Astrocyte of the spinal cord (primary cell): ENCODE results near the gene IRF7.

Experiments used
- DNase-seq: peaks from one replicate; pipeline ENCODE4 v3.0.0; 2011; ENCODE audit warnings: low read depth, low spot score
- H3K4me3 ChIP-seq: 2 replicates; pipeline ENCODE4 v1.5.1; 2011; ENCODE audit warnings: low read depth, mild to moderate bottlenecking, low read length, moderate library complexity
- in situ Hi-C: cut with HindIII; loops from 2 replicates; pipeline ENCODE4 v1.10.0; 2017; ENCODE audit warnings: low sequenced_read_pairs
- TF ChIP-seq, protein P1 (sequence below): IDR thresholded peaks from 2 replicates; pipeline ENCODE4 v1.5.1; 2012; ENCODE audit warnings: low read depth, mild to moderate bottlenecking, low read length, inconsistent platforms

IRF7 gene

DNA sequence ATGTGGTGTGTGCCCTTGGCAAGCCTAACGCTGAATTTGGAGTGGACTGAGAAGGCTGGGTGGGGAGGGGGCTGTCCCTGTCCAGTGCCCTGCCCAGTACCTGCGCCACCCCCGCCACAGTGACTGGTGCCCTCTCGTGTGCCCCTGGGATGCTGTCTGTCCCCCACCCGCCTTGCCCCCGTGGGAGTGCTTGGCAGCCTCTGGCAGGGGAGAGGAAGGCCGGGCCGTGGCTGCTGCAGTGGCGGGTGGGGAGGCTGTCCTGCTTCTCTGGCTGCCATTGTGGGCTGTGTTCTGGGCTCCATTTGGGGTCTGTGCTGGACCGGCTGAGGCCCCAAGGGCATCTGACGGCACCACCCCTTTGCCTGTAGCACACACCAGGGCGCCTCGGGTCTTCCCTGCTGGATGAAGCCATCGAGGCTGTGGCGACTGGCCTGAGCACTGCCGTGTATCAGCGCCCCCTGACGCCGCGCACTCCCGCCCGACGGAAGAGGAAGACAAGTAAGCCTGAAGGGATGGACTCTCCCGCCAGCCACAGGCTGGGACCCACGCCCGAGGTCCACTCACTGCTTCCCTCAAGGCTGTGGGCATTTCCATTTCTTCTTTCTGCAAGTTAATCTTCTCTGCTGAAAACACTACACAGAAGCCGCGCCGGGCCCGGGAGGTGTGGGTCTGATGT, 17.6 kb downstream of the IRF7 start:
- no peak for DNase-seq
- in situ Hi-C loops, result no loop called here
- TF ChIP-seq, protein P1, sequence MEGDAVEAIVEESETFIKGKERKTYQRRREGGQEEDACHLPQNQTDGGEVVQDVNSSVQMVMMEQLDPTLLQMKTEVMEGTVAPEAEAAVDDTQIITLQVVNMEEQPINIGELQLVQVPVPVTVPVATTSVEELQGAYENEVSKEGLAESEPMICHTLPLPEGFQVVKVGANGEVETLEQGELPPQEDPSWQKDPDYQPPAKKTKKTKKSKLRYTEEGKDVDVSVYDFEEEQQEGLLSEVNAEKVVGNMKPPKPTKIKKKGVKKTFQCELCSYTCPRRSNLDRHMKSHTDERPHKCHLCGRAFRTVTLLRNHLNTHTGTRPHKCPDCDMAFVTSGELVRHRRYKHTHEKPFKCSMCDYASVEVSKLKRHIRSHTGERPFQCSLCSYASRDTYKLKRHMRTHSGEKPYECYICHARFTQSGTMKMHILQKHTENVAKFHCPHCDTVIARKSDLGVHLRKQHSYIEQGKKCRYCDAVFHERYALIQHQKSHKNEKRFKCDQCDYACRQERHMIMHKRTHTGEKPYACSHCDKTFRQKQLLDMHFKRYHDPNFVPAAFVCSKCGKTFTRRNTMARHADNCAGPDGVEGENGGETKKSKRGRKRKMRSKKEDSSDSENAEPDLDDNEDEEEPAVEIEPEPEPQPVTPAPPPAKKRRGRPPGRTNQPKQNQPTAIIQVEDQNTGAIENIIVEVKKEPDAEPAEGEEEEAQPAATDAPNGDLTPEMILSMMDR, result no peak
- H3K4me3 ChIP-seq, result no peak overlapping the region

DNA sequence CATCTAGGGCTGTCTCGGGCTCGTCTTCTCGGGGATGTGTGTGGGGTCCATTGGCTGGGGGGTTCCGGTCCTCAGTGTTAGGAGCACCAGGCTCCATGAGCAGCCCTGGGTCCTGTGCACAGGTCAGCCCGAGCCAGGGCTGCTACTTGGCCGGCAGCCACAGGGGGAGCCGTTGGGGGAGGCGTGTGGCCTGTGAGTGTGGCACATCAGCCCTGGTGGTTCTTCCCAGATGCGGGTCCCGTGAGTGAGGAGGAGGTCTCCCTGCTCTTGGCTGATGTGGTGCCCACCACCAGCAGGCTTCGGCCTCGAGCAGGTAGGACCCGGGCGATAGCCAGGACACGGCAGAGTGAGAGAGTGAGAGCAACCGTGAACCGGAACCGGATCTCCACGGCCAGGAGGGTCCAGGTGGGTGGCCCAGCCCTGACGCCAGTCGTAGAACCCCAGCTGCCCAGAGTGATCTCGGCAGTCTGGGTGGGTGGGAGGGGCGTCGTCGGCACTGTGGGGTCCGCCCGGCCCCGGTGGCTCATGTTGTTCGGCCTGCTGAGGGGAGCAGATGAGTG, 18.5 kb downstream of the IRF7 start:
- in situ Hi-C loops, result no loop called here
- TF ChIP-seq, protein P1, result no peak
- DNase-seq, result no peak
- H3K4me3 ChIP-seq, result no peak overlapping the region

DNA sequence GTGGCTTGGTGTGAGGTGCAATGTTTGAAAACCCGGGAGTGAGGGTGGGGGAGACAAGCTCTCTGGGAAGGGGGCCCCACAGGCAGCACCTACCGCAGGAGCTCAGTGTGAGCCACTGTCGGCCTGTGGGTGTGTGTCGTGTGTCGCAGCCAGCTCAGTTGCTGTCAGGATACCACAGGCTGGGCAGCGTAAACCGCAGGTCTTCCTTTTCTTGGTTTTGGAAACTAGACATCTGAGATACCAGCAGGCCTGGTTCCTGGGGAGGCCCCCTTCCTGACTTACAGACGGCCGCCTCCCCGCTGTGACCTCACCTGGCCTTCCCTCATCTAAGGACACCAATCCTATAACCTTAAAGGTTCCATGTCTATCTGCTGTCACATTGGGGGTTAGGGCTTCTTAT, 19.4 kb downstream of the IRF7 start:
- no peak for DNase-seq
- no peak overlapping the region for H3K4me3 ChIP-seq
- in situ Hi-C loops, result no loop called here
- TF ChIP-seq, protein P1, result no peak

DNA sequence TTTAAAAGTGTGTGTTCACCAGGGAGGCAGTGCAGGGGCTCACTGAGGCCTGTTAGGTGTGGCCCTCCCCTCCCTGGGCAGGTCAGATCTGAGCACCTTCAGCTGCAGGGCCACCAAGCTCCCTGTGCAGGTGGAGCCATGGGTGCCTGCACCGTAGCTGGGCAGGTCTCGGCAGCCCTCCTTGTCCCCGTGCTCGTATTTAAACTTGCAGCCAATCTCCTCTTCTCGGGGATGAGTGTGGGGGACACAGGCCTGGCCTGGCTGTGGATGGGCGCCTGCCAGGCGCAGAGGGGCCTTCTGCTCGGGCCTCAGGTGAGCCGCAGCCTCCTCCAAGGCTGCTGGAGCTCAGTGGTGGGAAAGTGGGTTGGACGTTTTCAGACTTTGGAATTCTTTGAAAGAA, 20.4 kb downstream of the IRF7 start:
- in situ Hi-C loops, result no loop called here
- TF ChIP-seq, protein P1, result no peak
- no peak for DNase-seq

DNA sequence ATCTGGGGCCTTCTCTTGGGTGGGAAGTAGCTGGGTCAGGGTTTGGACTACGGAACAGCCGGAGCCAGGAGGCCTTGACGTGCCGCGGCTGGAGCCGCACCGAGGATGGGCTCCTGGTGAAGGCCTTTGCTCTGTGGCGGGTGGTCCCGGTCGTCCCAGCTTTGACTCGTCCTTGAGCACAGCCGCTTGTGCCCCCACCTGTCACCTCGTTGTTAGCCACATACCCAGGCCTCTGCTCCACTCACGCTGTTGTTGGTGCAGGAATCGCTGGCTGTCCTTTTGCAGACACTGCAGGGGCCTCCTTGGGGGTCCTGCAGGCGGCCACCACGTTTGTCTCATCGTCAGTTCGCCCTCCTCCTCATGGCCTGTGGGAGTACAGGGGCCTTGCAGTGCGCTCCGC, 22.4 kb downstream of the IRF7 start:
- in situ Hi-C loops, result no loop called here
- DNase-seq, result no peak
- TF ChIP-seq, protein P1, result no peak
- no peak overlapping the region for H3K4me3 ChIP-seq

More for the DNA sequence above, 20.4 kb downstream of the IRF7 start:
- H3K4me3 ChIP-seq, result no peak overlapping the region

DNA sequence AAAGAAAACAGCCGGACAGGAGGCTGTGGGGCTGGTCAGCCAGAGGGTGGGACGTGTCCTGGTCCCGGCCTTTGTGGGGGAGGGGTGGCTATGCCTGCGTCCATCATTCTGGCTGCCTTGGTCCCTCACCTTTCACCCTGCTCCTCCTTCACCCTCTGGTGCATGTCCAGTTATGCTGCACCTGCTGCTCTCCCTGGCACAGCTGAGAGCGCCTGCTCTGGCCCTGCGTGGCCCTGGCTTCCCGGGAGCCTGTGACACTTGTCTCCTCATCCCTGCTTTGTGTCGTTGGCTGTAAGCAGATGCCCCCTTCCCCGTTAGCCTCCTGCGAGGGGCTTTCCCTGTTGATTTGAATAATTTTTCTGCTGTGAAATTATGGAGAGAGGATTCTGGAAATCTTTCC, 22.8 kb downstream of the IRF7 start:
- in situ Hi-C loops, result no loop called here
- TF ChIP-seq, protein P1, result no peak
- H3K4me3 ChIP-seq, result no peak overlapping the region
- no peak for DNase-seq
